WTC11 (cell line): ENCODE measurements around the gene HAGHL.

ENCODE experiments used
- CREB1 ChIP-seq: sonication (generic); formaldehyde crosslinking; IDR thresholded peaks from 2 replicates; pipeline ENCODE4 v1.8.0; 2023; ENCODE audit warnings: mild to moderate bottlenecking, missing genetic modification reagents
- CTCF ChIP-seq: fragments of 200-600 bp; IDR thresholded peaks from 2 replicates; pipeline ENCODE4 v1.8.0; 2022; ENCODE audit warnings: antibody characterized with exemption
- HMGA2 ChIP-seq: fragments of 250-450 bp; sonication (Bioruptor Pico); IDR thresholded peaks from 2 replicates; pipeline ENCODE4 v1.4.0; 2021; ENCODE audit warnings: mild to moderate bottlenecking, moderate library complexity
- MAX ChIP-seq: sonication (generic); formaldehyde crosslinking; IDR thresholded peaks from 2 replicates; pipeline ENCODE4 v1.8.0; 2022; ENCODE audit warnings: mild to moderate bottlenecking, missing genetic modification reagents
- ZBTB43 ChIP-seq: sonication (generic); formaldehyde crosslinking; IDR thresholded peaks from 2 replicates; pipeline ENCODE4 v1.8.1; 2023; ENCODE audit warnings: mild to moderate bottlenecking, missing genetic modification reagents

GRCh38 chr16:756428-756827, 29.5 kb downstream of the HAGHL start:
- no peak for TF ChIP-seq CTCF
- TF ChIP-seq CREB1 (CRISPR knock-in tag) = no peak
- no peak for TF ChIP-seq MAX
- no peak for TF ChIP-seq HMGA2 (CRISPR knock-in tag)
- no peak for TF ChIP-seq ZBTB43 (CRISPR knock-in tag)
